Measurements from ENCODE around the gene KIRREL1.

KIRREL1 gene

DNA sequence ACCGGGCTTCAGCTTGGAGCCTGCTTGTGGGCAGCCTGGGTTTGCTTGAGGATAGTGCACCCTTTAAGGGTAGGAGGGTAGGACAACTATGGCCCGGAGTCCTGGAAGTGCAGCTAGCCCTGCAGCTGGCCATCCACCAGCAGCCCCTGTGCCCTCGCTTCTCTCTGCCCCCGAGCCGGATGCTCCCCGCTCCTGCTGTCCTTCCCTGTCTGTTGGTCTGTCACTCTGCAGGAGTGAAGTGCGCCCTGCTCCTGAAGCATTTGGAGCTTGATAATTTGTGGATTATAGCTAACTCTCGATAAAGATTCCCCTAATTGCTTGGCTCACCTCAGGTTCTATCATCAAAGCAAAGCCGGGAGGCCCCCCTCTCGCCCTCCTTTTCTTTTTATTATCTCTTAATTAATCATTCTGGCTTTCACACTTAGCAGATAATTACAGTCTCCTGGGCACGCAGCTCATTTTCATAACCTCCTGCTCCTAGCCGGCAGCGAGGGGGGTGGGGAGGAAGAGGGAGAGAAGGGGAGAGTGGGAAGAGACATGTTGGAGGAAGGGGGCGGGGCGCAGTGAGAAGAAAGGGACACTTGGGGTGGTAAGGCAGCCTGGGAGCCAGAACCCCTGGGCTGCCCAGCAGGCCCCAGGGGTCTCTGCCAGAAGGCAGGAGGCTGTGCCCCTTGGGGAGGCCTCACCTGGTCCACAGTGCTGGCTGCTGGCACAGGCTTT is 14.4 kb downstream of the KIRREL1 start:
- DNase-seq = no peak

DNA sequence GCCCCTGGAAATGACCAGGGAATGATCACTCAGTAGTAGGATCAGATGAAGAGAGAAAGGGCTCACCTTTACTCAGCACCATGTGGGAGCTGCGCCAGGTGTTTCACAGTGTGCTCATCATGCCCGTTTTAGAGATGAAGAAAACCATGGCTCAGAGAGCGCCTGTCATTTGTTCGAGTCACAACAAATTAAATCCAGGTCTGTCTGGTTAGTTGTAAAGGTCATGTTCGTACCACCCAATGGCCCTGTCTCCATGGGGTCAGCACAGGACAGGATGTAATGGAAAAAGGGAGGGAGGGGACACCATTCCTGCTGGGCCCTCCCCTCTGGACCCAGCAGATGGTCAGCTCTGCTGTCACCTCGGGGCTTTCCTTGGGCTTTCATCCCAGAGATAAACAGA is 15.2 kb downstream of the KIRREL1 start:
- DNase-seq = no peak

DNA sequence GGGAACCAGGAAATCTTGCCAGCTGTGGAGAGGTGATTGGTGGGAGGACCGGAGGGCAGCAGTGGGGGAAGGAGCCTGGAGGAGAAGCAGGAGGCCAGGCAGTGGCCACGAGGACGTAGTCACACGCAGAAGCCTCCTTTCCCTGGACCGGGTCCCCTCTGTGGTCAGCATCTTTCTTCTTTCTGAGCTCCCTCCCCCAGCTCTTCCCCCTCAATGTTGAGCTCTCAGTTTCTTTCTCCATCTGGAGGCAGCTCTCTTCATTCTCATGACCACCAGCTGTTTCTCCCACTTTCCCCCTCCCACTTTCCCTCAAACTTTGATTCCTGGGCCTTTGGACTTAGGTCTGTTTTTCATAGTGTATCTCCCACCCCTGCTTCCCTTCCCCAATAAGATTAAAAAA is 18.3 kb downstream of the KIRREL1 start:
- no peak for DNase-seq

DNA sequence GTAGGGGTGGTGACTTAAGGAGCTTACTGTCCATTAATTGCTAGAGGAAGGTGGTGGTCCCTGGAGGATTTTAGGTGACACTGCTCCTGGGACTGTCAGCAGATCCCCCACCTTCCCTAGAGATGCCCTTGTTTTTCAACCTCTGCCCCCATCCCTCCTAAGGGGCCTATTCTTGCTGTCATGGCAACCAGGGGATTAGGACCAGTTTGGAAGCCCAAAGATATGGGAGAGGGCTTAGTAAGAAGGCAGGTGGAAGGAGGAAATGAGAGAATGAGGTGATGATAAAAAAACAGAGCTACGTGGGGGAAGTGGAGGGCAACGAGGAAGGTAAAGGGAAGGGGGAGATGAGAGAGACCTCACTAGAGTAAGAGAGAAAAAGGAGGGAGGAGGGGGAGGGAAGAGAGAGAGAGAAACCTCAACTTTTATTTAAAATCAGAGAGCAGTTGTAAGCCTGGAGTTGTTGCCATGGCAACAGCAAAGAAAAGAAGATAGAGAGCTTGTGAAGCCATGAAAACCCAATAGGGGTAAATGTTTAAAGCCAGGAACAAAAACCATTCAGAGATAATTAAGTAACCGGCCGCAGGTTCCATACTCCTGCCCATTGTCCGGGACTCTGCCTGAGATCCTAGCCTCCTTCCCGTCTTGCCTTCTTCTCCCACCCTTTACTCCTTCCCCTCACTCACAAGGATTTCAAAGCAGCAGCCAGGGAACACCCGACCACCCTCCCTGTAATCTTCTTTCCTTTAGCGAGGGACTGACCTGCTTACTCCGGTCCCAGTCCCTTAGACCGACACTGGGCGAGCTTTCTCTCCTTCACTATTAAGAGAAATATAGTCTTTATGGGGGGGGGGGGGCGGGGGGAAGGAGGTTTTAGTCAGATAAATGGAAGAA is 20.6 kb downstream of the KIRREL1 start:
- DNase-seq = no peak

DNA sequence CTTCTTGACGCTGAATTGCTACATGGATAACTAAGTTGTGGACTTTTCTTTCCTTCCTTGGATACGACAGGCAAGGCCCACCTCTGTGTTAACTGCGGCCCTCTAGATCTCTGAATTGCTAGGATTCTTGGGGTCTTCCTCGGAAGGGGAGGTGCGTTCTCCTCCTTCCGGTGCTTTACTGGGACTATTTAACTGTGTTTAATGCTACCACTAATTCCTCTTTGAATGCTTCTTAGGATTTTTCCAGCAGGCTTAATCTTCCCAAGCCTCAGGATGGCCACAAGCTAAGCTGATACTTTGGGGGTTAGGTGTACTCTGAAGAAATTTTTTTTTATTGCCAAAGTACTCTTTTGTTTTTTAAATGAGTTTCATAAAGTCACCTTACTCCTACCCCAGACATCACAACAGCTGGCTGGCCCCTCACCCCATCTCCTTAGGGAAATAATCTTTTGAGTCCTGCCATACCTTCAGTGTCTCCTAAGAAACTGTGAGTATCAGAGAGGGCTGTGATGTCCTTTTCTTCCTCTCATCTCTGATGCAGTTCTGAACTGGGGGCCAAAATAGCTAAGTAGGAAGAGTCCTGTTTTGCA is 21.4 kb downstream of the KIRREL1 start:
- no peak for DNase-seq

DNA sequence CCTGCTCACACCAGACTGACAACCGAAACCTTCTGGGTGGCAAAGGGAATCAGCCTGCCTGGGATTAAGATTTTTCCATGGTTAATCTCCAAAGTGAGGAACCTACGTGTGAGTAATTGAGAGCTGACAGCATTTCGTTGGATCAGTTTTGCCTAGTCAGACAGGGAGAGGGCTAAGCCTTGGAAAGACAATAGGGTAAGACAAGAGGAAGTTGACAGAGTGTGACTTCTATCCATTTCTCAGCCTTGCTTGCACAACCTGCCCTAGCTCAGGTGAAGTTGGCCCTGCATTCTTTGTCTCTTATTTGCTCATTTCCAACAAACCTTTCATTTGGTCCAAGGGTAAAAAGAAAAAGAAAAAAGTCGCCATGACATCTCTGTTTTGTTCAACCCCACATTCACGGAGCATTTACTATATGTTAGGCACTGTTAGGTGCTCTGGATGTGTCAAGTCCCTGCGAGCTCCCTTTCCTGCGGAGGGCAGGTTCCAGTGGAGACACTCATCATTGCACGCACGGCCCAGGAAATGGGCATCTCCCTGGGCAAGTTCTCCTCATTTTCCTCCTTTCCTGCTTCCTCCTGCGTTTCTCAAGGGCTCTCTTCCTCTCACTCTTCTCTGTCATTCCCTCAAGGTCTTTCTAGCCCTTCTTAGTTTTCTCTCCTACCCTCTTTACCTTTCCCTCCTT is 23.3 kb downstream of the KIRREL1 start:
- DNase-seq = no peak

DNA sequence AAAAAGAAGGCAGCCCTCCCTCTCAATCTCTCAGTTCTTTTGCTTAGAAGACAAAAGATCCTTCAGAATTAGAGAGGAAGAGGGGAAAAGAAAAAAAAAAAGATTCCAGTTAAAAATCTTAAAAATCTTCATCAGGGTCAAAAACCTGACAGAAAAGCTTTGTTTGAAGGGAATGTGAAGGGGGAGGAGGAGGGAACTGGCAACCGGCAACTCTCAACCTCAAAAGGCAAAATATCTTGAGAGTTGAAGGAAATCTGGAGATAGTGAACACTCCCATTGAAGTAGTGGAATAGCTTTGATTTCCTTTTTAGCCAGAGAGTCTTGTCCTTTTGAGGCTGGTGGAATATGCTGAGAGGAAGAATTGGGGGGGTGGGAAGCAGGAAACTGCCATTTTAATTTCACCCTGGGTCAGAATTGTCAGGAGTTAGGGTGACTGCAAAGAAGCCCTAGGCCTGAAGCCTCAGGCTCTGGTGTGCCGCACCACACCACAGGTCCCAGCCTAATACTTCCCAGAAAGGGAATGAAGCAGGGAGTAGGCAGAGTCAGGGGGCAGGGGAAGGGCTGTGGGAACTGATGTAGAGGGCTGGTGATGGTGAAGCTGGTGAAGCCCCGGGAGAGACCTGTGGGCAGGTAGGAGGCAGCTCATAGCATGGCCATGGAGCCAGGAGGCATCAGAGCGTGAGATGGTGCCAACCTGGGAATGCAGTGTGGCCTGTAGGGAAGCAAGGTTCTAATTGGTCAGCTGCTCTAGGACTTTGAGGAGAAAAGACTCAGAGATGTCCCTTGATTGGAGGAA is 24.6 kb downstream of the KIRREL1 start:
- no peak for DNase-seq

DNA sequence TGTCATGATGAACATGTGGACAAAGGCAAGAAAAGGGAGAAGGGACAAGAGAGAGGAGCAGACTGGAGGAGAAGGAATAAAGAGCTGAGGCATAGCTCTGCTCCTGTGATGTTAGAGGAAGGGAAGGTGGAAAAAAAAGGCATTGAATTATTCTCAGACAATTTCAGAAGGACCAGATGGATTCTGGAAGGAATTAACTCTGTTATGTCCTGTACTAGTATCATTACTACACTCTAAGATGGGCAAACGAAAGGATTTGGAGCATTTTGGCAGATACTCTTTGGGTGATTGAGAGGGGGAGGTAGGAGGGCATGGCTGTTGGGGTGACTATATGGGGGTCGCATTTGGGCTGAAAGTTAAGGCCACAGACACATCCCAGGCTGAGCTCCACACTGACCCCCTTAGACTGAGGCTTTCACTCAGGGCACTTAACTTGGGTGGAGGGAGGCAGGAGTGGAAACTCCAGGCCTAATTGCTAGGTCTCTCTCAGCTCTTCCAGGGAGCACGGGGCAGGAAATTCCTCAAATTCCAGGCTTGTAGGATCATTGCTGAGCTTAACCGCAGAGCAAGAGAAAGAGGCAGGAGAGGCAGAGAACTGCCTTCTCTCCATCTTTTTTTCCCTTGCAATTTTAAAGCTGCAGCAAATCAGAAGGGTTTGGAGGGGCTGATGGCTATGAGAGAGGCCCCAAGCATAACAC is 25.9 kb downstream of the KIRREL1 start:
- DNase-seq = no peak

DNA sequence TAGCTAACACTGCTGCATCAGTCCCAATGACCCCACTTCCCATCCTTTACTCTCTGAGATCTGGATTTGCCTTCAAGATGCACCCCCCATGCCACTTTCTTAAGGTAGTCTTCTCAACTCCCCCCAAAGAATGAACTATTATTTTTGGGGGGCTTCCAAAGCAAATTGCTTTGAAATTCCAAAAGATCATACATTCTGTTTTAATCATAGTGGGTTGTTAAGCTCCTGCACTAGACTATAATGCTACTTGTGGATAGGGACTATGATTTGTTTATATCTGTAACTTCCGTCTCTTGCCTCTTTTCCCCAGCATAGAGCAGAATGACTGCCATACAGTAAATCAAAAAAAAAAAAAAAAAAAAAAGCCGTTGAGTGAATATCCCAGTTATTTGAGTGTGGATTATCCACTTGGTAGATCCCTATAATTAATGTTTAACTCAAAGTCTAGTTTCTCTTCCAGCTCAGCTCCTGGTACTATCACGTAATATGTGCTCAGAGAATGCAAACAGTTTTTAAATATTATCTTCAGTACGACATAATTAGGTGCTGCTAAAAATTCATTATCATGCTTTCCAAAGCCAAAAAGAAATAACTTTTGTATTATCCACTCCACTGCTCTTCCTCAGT is 26.9 kb downstream of the KIRREL1 start:
- DNase-seq = no peak

DNA sequence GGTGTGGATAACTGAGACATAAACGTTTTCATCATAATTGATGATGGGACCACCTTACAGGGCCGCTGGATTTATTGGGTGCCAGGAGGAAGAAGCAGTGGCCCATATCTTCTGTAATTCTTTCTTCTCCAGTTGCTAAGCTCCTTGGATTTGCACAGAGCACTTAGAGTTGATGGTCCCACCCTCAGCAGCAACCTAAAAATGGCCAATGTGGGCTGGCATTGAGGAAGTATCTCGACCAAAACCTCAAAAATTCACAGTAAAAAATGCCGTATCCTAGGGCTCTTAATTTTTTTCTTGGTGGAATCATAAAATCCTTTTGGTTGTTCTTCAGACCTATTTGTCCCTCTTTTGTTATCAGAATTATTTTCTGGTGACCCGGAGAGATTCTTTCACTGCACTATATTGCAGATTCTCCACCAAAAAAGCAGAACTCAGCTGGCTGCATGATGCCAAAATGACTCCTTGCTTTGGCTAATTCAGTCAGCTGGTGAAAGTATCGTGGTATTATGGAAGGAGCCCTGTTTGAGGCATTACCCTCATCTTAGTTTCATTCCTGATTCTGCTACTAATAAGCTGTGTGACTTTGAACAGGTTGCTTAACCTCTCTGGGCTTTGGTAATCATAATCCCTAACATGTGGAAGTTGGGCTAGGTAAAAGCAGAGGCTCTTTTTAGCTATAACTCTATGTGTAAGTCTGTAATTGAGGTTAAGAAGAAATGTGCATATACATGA is 27.6 kb downstream of the KIRREL1 start:
- DNase-seq = no peak

DNA sequence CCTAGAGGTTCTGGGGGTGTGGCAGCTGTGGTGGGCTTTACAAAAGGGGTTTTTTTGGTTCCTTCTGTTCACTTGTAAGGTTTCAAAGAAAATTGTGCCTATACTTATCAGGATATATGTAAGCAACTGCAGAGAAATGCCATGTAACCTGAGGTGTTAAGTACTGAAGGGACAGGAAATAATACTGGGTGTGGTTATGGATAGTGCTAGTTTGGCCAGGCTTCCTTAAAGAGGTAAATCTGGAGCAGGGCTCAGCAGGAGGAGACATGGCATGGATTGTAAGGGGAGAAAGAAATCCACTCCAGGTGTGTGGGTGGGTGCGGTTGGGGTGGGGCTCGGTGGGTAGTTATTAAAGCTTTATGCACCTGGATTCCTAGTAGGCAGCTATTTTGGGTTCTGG is 28.3 kb downstream of the KIRREL1 start:
- DNase-seq = no peak

DNA sequence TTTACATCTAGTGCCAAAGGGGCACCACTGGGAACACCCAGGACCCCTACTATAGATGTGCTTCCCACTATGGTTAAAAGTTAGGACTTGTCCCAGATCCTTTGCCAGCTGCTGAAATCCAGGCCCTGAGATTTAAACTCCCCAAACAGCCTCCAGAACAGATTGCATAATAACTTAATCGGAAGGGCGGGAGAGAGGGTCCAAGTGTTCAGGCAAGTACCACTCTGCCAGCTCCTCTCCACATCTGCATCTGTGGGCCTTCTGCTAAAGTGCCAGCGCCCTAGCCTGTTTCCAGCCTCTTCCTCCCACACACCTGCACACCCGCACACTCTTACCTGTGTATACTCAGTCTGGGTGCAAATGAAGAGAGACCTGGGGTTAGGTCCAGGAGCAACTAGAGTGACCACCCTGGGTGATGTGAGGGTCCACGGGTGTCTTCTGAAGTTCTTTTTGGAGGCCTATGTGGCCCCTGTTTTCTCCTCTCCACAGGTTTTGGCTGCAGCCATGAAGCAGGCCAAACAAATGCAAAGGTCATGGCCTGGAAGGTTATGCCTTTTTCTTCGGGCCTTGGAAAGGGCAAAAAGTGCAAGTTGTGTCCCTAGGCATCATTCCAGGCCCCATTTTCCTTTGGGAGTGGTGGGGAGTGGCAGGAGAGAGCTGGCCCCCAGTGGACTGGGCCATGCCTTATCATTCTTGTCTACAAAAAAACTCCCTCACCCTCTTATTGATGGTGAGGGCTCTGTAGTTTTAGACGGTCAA is 29.3 kb downstream of the KIRREL1 start:
- no peak for DNase-seq

DNA sequence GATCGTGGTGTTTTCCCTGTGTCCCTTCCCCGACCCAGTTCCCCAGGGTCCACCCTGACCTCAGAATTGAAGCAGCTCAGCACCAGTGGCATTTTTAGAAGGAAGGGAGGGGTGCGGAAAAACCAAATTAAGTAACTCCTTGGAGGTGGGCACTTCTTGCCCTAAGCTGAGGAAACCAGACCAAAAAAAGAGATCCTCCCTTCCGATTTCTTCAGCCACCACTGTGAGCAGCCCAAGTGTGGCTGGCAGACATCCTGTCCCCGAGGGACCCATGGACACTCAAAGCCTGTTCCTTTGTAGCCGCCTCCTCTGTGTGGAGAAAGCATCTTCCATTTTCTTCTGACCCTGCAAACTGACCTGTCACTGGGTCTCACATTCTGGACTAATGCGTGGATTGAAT is 31.3 kb downstream of the KIRREL1 start:
- DNase-seq = no peak

DNA sequence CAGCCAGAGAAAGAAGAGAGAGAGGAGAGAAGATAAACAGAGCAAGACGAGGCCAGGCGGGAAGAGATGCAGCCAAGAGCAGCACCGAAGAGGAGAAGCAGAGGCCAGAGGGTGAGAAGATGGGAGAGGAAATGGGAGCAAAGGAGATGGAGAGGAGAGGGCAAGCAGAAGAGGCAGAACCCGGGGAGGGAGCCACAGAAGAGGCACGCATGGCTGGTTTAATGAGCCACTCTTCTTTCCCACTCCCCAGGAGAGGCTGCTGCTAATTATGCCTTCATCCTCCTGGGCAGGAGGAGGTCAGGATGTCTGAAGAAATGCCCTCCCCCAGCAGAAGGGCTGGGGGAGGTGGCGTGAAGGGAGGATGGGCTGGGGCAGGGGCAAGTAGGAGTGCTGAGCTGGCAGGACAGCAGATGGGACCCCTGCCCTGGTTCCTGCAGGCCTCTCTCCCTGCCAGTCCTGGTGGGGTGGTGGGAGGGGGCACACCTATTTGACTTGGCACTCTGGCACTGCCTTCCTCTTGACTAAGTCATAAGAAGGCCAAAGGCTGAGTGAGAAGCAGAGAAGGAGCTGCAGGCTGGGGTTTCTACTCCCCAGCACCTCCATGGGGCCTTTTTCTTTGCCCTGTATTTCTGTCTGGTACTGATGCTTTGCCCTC is 32.3 kb downstream of the KIRREL1 start:
- no peak for DNase-seq

DNA sequence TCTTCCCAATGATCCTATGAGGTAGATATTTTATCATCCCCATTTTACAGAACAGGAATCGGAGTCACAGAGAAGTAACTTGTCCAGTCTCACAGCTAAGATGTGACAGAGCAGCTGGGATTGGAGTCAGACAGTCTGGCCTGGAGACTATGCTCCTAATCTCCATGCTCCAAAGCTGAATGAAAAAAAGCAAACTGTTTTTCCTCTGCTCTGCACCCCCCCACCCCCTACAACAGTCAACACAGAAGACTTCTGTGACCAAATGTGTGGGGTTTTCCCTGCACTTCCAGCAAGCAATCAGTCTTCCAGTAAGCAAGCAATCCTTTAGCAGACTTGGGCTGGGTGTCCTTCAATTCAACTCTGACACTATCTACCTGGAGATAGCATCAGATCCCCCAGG is 33.2 kb downstream of the KIRREL1 start:
- no peak for DNase-seq

DNA sequence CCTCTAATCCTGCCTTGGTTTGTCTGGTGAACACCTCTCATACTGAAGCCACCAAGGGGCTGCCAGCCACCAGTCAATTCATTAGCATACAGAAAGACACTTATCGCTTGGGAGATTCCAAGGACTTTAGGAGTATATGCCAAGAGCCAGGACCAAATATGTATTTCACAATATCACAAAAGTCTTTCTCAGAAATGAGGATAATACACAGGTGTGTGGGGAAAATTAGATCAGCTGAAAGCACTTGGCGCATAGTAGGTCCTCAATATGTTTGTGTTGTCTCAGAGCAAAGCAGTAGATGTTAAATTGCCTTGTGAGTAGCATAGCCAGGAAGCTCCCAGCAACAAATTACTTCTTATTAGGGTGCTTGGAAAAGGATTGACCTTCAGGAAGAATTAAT is 34.1 kb downstream of the KIRREL1 start:
- no peak for DNase-seq

DNA sequence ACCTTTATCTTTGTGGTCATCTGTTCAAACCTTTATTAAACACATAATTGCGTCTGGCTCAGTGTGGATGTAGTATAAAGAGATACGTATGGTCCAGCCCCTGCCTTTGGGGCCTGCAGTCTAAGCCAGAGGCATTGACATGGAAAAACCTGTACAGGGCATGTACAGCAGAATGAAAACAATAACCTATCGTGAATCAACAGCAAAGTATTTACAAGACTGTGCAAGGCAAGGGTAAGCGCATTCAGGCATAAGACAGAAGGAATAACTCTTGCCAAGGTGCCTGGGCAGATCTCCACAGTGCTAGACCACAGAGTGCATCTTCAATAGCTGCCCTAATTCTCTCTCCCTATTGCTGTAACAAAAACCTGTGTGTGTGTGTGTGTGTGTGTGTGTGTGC is 35.5 kb downstream of the KIRREL1 start:
- no peak for DNase-seq

DNA sequence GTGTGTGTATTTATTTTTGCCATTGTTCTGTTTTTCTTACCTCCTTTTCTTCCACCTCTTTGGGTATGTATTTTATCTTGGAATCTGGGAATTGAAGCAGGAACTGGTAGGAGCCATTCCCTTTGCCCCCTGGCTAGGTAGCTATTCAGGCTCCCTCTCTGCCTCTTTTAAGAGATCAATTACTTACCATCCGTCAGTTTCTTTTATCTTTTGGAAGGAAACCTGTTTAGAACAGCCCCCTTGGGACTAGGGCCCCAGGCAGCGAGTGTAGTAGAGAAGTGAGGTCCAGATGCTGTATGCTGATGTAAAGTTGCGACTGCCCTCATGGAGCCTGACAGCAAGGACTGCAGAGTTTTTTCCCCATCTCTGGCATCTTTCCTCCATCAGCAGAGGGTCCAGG is 41.6 kb downstream of the KIRREL1 start:
- no peak for DNase-seq

DNA sequence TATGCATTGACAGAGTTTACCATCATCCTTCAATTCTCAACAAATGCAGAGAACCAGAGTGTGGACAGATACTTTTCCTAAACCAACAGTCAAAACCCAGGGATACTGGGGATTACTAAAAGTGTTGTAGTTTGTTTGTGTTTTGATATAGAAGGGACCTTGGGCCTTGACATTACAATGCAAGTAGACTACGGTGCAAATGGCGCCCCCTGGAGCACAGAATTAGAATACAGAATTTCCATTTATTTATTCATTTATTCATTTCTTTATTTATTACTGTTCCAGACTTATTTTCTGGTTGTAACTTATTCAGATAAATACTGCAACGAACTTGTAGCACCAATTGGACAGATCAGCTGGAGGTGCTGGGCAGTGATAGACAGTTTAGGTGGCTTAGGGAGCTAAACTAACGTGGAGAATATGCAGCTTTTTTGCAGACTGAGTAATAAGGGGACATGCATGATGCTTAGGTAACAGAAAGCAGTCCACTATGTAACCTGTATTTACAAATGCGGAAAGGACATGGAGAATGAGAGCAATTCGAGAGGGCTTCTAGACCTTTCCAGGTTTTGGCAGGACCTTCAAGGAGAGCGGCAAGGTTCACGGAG is 42.6 kb downstream of the KIRREL1 start:
- DNase-seq = peak; percentile 4
